ENCODE results near the gene CAPN15. TPM values are rescaled to one million over a fixed set of nuclear protein-coding genes. Genes with fewer than 3 reads are reported as not detected.

CAPN15 gene
- total RNA-seq, 4 donors from 2014 or later = 16.4 to 87.2 (median 22.0) TPM

DNA sequence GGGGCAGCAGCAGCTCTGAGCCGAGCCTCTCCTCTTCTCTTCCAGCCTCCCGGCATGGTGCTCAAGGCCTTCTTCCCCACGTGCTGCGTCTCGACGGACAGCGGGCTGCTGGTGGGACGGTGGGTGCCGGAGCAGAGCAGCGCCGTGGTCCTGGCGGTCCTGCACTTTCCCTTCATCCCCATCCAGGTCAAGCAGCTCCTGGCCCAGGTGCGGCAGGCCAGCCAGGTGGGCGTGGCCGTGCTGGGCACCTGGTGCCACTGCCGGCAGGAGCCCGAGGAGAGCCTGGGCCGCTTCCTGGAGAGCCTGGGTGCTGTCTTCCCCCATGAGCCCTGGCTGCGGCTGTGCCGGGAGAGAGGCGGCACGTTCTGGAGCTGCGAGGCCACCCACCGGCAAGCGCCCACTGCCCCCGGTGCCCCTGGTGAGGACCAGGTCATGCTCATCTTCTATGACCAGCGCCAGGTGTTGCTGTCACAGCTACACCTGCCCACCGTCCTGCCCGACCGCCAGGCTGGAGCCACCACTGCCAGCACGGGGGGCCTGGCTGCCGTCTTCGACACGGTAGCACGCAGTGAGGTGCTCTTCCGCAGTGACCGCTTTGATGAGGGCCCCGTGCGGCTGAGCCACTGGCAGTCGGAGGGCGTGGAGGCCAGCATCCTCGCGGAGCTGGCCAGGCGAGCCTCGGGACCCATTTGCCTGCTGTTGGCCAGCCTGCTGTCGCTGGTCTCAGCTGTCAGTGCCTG is 46.7 kb downstream of the CAPN15 start:
- TF ChIP-seq, protein P1, sequence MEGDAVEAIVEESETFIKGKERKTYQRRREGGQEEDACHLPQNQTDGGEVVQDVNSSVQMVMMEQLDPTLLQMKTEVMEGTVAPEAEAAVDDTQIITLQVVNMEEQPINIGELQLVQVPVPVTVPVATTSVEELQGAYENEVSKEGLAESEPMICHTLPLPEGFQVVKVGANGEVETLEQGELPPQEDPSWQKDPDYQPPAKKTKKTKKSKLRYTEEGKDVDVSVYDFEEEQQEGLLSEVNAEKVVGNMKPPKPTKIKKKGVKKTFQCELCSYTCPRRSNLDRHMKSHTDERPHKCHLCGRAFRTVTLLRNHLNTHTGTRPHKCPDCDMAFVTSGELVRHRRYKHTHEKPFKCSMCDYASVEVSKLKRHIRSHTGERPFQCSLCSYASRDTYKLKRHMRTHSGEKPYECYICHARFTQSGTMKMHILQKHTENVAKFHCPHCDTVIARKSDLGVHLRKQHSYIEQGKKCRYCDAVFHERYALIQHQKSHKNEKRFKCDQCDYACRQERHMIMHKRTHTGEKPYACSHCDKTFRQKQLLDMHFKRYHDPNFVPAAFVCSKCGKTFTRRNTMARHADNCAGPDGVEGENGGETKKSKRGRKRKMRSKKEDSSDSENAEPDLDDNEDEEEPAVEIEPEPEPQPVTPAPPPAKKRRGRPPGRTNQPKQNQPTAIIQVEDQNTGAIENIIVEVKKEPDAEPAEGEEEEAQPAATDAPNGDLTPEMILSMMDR (IDR thresholded peaks at IDR 0.05) = no peak

DNA sequence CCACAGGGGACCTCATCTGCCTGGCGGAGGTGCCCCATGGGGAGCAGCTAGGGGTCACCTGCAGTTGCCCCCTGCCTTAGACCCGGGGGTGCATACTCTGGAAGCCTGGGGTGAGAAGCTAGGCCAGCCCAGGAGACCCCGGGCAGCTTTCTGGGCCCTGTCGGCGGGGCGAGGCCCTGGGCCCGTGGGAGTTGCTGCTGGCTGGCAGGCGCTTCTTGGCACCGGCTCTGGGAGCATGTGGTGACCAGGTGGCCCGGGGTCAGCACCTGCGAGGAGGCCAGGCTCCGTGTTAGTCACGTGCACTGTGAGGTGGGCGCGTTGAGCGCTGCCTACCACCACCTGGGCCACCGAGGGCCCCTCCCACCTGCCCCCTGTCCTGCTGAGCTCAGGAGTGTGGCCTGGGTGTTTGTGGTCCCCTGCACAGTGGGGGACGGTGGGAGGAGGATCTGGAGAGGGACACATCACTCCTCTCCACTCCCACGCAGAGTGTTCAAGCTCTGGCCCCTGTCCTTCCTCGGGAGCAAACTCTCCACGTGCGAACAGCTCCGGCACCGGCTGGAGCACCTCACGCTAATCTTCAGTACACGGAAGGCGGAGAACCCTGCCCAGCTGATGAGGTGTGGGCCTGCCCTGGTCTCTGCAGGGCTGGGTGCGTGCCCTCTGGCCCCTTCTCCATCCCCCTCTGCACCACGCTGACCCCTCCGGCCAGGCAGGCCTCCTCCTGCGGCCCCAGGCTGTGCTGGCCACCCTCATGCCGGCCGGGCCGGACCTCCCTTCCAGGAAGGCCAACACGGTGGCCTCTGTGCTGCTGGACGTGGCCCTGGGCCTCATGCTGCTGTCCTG is 48.1 kb downstream of the CAPN15 start:
- no peak for ATAC-seq (ENCODE audit: low FRiP score)
- no peak for DNase-seq (ENCODE audit: low spot score)
- TF ChIP-seq, protein P1 (IDR thresholded peaks at IDR 0.05) = no peak

More for the DNA sequence above, 46.7 kb downstream of the CAPN15 start:
- no peak for ATAC-seq (ENCODE audit: low FRiP score)
- DNase-seq (ENCODE audit: low spot score) = no peak

DNA sequence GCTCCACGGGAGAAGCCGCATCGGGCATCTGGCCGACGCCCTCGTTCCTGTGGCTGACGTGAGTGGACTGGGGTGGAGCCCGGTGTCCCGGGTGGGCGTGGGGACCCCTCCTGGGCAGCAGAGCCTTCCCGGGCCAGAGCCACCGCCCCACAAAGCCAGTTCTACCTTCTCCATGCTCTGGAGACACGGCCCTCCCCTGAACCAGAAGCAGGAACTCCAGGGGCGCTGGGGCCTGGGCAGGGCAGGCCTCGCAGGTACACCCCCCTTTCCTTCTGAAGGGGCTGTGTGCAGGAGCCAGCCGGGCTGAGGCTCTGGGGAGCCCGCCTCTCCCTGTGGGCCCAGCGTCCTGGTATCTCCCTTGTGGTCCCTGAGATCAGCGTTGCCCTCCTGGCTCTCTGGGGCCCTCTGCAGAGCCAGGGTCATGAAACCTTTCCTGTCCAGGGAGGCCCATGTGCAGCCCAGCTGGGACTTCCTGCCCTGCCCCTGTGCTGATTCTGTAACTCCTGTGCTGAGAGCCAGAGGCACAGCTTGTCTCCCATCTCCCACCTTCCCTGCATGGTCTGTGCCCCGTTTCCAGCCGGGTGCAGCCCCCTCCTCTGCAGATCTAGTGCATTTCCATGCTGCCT is 48.8 kb downstream of the CAPN15 start:
- DNase-seq (ENCODE audit: low spot score) (no peak), ATAC-seq (ENCODE audit: low FRiP score) (no peak)
- TF ChIP-seq, protein P1 (IDR thresholded peaks at IDR 0.05) = no peak

DNA sequence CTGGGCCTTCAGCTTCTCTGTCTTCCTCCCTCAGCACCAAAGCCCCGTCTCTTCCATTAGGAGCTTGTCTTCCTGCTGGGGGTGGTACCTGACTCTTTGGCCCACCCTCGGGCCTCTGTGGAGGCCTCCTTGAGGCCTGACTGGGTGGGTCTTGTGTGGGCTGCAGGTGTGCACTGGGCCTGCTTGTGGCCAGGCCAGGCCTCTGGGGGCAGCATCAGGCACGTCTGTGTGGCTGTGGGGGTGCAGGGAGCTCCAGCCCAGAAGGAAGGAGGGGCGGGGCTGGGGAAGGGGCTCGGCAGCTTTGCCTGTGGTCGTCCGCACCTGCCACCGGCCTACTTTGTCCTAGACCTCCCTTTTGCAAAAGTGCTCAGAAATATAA is 49.3 kb downstream of the CAPN15 start:
- ATAC-seq (ENCODE audit: low FRiP score) (no peak), DNase-seq (ENCODE audit: low spot score) (no peak)
- TF ChIP-seq, protein P1 (IDR thresholded peaks at IDR 0.05) = no peak

DNA sequence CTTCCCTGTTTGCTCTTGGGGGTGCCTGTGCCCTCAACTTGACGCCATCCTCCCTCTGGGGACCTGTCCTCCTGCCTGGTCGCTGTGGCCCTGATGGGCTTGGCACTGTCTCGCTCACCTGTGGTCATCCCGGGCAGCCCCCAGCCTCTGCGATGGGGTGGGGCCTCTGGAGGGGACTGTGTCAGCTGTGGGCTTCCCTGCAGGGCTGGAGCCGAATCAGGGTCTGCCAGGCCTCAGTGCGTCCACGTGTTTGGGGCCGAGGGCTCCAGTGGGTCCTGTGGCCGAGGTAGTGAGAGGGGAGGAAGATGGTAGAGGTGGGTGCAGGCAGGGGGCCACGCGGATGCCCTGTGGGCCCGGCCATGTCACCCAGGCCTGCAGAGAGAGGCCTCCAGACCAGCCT is 50.3 kb downstream of the CAPN15 start:
- DNase-seq (ENCODE audit: low spot score) (no peak), ATAC-seq (ENCODE audit: low FRiP score) (no peak)
- TF ChIP-seq, protein P1 (IDR thresholded peaks at IDR 0.05) = no peak

DNA sequence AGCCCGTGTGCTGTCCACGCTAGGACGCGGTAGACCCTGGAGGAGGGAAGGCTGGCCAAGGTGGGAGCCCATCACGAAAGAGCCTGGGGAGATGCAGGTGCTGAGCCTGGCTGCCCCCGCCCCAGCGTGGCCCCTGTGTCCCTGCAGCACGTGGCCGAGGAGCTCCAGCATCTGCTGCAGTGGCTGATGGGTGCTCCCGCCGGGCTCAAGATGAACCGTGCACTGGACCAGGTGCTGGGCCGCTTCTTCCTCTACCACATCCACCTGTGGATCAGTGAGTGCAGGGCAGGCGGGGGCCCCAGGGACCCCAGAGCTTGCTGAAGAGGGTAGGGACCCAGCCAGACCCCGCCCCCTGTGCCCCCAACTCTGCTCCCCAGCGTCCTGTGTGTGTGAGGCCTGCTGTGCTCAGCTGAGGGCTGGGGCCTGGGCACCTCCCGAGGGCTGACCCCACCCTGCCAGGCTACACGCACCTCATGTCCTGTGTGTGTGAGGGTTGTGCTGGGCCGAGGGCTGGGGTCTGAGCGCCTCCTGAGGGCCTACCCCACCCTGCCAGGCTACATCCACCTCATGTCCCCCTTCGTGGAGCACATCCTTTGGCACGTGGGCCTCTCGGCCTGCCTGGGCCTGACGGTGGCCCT is 50.8 kb downstream of the CAPN15 start:
- ATAC-seq (ENCODE audit: low FRiP score) = no peak

More for the DNA sequence above, 50.8 kb downstream of the CAPN15 start:
- TF ChIP-seq, protein P1 (IDR thresholded peaks at IDR 0.05) = no peak
- DNase-seq (ENCODE audit: low spot score) = no peak
